HEK293 (cell line): ENCODE measurements around the gene MGAT4B.

Source experiments
- IKZF3 ChIP-seq: fragments of 450-650 bp; IDR thresholded peaks from 2 replicates; pipeline ENCODE4 v1.5.0; 2018; ENCODE audit warnings: missing biosample characterization, mild to moderate bottlenecking, missing genetic modification characterization, moderate library complexity
- KLF10 ChIP-seq: fragments of 450-650 bp; IDR thresholded peaks from 2 replicates; pipeline ENCODE4 v1.5.1; 2018; ENCODE audit warnings: missing biosample characterization, mild to moderate bottlenecking, missing genetic modification characterization
- MYNN ChIP-seq: fragments of 450-650 bp; formaldehyde crosslinking; IDR thresholded peaks from 2 replicates; pipeline ENCODE4 v1.5.1; 2016; ENCODE audit warnings: missing biosample characterization, missing genetic modification characterization, borderline replicate concordance
- OVOL3 ChIP-seq: fragments of 450-650 bp; formaldehyde crosslinking; IDR thresholded peaks from 2 replicates; pipeline ENCODE4 v1.5.1; 2016; ENCODE audit warnings: missing biosample characterization, missing genetic modification characterization
- PRDM1 ChIP-seq: fragments of 450-650 bp; formaldehyde crosslinking; IDR thresholded peaks from 2 replicates; pipeline ENCODE4; 2016; ENCODE audit warnings: missing biosample characterization, missing genetic modification characterization
- SP3 ChIP-seq: fragments of 450-650 bp; formaldehyde crosslinking; IDR thresholded peaks from 2 replicates; pipeline ENCODE4 v1.5.1; 2016; ENCODE audit warnings: missing biosample characterization, missing genetic modification characterization
- TRIM28 ChIP-seq: IDR thresholded peaks from 2 replicates; pipeline ENCODE4 v1.6.1; 2011; ENCODE audit warnings: low read length, control low read depth, borderline replicate concordance
- ZBTB8A ChIP-seq: fragments of 450-650 bp; formaldehyde crosslinking; IDR thresholded peaks from 2 replicates; pipeline ENCODE4 v1.5.1; 2016; ENCODE audit warnings: missing biosample characterization, missing genetic modification characterization
- ZEB2 ChIP-seq: fragments of 450-650 bp; formaldehyde crosslinking; IDR thresholded peaks from 2 replicates; pipeline ENCODE4 v1.5.1; 2016; ENCODE audit warnings: missing biosample characterization, missing genetic modification characterization
- ZNF16 ChIP-seq: fragments of 450-650 bp; formaldehyde crosslinking; IDR thresholded peaks from 2 replicates; pipeline ENCODE4 v1.5.1; 2016; ENCODE audit warnings: low read depth, missing biosample characterization, missing genetic modification characterization
- ZNF19 ChIP-seq: fragments of 450-650 bp; formaldehyde crosslinking; IDR thresholded peaks from 2 replicates; pipeline ENCODE4; 2016; ENCODE audit warnings: missing biosample characterization, missing genetic modification characterization, low read depth
- ZNF211 ChIP-seq: fragments of 450-650 bp; formaldehyde crosslinking; IDR thresholded peaks from 2 replicates; pipeline ENCODE4 v1.5.1; 2016; ENCODE audit warnings: low read depth, missing biosample characterization, missing genetic modification characterization
- ZNF24 ChIP-seq: fragments of 450-650 bp; formaldehyde crosslinking; IDR thresholded peaks from 2 replicates; pipeline ENCODE4 v1.5.1; 2016; ENCODE audit warnings: missing biosample characterization, missing genetic modification characterization
- ZNF274 ChIP-seq, 2 experiments: fragments of 200-500 bp in 1 of 2; fragments of 450-650 bp in 1 of 2; sonication (Bioruptor generic) in 1 of 2; formaldehyde crosslinking in 1 of 2; IDR thresholded peaks; 2 replicates each; pipeline versions ENCODE4 v1.5.1 to v1.6.1; 2014 to 2016; ENCODE audit warnings: borderline replicate concordance in 1 of 2, inconsistent platforms in 1 of 2, low read length in 1 of 2, missing biosample characterization in 1 of 2, missing genetic modification characterization in 1 of 2
- ZNF354C ChIP-seq: fragments of 450-650 bp; formaldehyde crosslinking; IDR thresholded peaks from 2 replicates; pipeline ENCODE4 v1.5.1; 2016; ENCODE audit warnings: missing biosample characterization, missing genetic modification characterization, low read depth, borderline replicate concordance
- ZNF366 ChIP-seq: fragments of 450-650 bp; formaldehyde crosslinking; conservative IDR thresholded peaks from 2 replicates; pipeline ENCODE4 v1.5.1; 2016; ENCODE audit warnings: missing biosample characterization, missing genetic modification characterization
- ZNF394 ChIP-seq: fragments of 450-650 bp; formaldehyde crosslinking; IDR thresholded peaks from 2 replicates; pipeline ENCODE4 v1.5.1; 2016; ENCODE audit warnings: missing biosample characterization, missing genetic modification characterization, mild to moderate bottlenecking, moderate library complexity, borderline replicate concordance
- ZNF423 ChIP-seq: fragments of 450-650 bp; formaldehyde crosslinking; IDR thresholded peaks from 2 replicates; pipeline ENCODE4 v1.5.1; 2016; ENCODE audit warnings: missing biosample characterization, missing genetic modification characterization
- ZNF433 ChIP-seq: fragments of 450-650 bp; formaldehyde crosslinking; IDR thresholded peaks from 2 replicates; pipeline ENCODE4 v1.5.1; 2016; ENCODE audit warnings: missing biosample characterization, missing genetic modification characterization, low read depth
- ZNF501 ChIP-seq: fragments of 450-650 bp; formaldehyde crosslinking; IDR thresholded peaks from 2 replicates; pipeline ENCODE4 v1.5.1; 2016; ENCODE audit warnings: missing biosample characterization, missing genetic modification characterization
- ZNF529 ChIP-seq: fragments of 450-650 bp; formaldehyde crosslinking; IDR thresholded peaks from 2 replicates; pipeline ENCODE4 v1.5.1; 2017; ENCODE audit warnings: missing genetic modification characterization, missing biosample characterization; ENCODE audit not compliant: insufficient replicate concordance
- ZNF558 ChIP-seq: fragments of 450-650 bp; formaldehyde crosslinking; IDR thresholded peaks from 2 replicates; pipeline ENCODE4 v1.5.1; 2016; ENCODE audit warnings: missing biosample characterization, missing genetic modification characterization
- ZNF624 ChIP-seq: fragments of 450-650 bp; formaldehyde crosslinking; IDR thresholded peaks from 2 replicates; pipeline ENCODE4 v1.5.1; 2017; ENCODE audit warnings: missing biosample characterization, missing genetic modification characterization
- ZNF658 ChIP-seq: fragments of 450-650 bp; formaldehyde crosslinking; IDR thresholded peaks from 2 replicates; pipeline ENCODE4; 2016; ENCODE audit warnings: missing biosample characterization, missing genetic modification characterization
- ZNF747 ChIP-seq: fragments of 450-650 bp; formaldehyde crosslinking; IDR thresholded peaks from 2 replicates; pipeline ENCODE4 v1.5.1; 2016; ENCODE audit warnings: missing biosample characterization, missing genetic modification characterization
- ZNF792 ChIP-seq: fragments of 450-650 bp; formaldehyde crosslinking; IDR thresholded peaks from 2 replicates; pipeline ENCODE4 v1.5.1; 2016; ENCODE audit warnings: missing biosample characterization, missing genetic modification characterization
- ZNF843 ChIP-seq: fragments of 450-650 bp; formaldehyde crosslinking; IDR thresholded peaks from 2 replicates; pipeline ENCODE4 v1.5.1; 2016; ENCODE audit warnings: missing biosample characterization, missing genetic modification characterization
- ZSCAN30 ChIP-seq: fragments of 450-650 bp; IDR thresholded peaks from 2 replicates; pipeline ENCODE4 v1.5.1; 2018; ENCODE audit warnings: missing biosample characterization, mild to moderate bottlenecking, missing genetic modification characterization, moderate library complexity
- TF ChIP-seq, protein P1 (sequence below): fragments of 450-650 bp; formaldehyde crosslinking; IDR thresholded peaks from 2 replicates; pipeline ENCODE4 v1.5.1; 2016; ENCODE audit warnings: missing biosample characterization, missing genetic modification characterization
- TF ChIP-seq, protein P2 (sequence below): fragments of 450-650 bp; formaldehyde crosslinking; IDR thresholded peaks from 2 replicates; pipeline ENCODE4 v1.5.1; 2016; ENCODE audit warnings: missing biosample characterization, missing genetic modification characterization
- TF ChIP-seq, protein P3 (sequence below): fragments of 450-650 bp; formaldehyde crosslinking; IDR thresholded peaks from 2 replicates; pipeline ENCODE4 v1.5.1; 2016; ENCODE audit warnings: missing biosample characterization, missing genetic modification characterization
- TF ChIP-seq, protein P4 (sequence below): fragments of 450-650 bp; formaldehyde crosslinking; IDR thresholded peaks from 2 replicates; pipeline ENCODE4 v1.5.1; 2016; ENCODE audit warnings: missing biosample characterization, missing genetic modification characterization
- TF ChIP-seq, protein P5 (sequence below): fragments of 450-650 bp; formaldehyde crosslinking; IDR thresholded peaks from 2 replicates; pipeline ENCODE4 v1.5.1; 2016; ENCODE audit warnings: missing biosample characterization, missing genetic modification characterization, borderline replicate concordance

The MGAT4B gene

GRCh38 chr5:179795049-179795862, 11.4 kb downstream of the MGAT4B start (continued):
- TF ChIP-seq MYNN (tag by site-specific recombination): no peak
- TF ChIP-seq, protein P1, sequence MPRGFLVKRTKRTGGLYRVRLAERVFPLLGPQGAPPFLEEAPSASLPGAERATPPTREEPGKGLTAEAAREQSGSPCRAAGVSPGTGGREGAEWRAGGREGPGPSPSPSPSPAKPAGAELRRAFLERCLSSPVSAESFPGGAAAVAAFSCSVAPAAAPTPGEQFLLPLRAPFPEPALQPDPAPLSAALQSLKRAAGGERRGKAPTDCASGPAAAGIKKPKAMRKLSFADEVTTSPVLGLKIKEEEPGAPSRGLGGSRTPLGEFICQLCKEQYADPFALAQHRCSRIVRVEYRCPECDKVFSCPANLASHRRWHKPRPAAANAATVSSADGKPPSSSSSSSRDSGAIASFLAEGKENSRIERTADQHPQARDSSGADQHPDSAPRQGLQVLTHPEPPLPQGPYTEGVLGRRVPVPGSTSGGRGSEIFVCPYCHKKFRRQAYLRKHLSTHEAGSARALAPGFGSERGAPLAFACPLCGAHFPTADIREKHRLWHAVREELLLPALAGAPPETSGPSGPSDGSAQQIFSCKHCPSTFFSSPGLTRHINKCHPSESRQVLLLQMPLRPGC (tag by site-specific recombination): no peak
- TF ChIP-seq SP3 (tag by site-specific recombination): peak; percentile 68
- TF ChIP-seq OVOL3: no peak
- TF ChIP-seq ZNF16 (tag by site-specific recombination): no peak
- no peak for TF ChIP-seq ZNF792
- TF ChIP-seq ZNF658 (tag by site-specific recombination): no peak
- no peak for TF ChIP-seq ZNF624 (tag by site-specific recombination)
- no peak for TF ChIP-seq ZNF366 (tag by site-specific recombination)
- TF ChIP-seq, protein P2, sequence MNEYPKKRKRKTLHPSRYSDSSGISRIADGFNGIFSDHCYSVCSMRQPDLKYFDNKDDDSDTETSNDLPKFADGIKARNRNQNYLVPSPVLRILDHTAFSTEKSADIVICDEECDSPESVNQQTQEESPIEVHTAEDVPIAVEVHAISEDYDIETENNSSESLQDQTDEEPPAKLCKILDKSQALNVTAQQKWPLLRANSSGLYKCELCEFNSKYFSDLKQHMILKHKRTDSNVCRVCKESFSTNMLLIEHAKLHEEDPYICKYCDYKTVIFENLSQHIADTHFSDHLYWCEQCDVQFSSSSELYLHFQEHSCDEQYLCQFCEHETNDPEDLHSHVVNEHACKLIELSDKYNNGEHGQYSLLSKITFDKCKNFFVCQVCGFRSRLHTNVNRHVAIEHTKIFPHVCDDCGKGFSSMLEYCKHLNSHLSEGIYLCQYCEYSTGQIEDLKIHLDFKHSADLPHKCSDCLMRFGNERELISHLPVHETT (tag by site-specific recombination): no peak
- no peak for TF ChIP-seq IKZF3 (tag by site-specific recombination)
- TF ChIP-seq ZNF501 (tag by site-specific recombination): no peak
- TF ChIP-seq, protein P3, sequence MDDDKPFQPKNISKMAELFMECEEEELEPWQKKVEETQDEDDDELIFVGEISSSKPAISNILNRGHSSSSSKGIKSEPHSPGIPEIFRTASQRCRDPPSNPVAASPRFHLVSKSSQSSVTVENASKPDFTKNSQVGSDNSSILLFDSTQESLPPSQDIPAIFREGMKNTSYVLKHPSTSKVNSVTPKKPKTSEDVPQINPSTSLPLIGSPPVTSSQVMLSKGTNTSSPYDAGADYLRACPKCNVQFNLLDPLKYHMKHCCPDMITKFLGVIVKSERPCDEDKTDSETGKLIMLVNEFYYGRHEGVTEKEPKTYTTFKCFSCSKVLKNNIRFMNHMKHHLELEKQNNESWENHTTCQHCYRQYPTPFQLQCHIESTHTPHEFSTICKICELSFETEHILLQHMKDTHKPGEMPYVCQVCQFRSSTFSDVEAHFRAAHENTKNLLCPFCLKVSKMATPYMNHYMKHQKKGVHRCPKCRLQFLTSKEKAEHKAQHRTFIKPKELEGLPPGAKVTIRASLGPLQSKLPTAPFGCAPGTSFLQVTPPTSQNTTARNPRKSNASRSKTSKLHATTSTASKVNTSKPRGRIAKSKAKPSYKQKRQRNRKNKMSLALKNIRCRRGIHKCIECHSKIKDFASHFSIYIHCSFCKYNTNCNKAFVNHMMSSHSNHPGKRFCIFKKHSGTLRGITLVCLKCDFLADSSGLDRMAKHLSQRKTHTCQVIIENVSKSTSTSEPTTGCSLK (tag by site-specific recombination): no peak
- TF ChIP-seq ZNF747 (tag by site-specific recombination): no peak
- no peak for TF ChIP-seq ZNF211
- no peak for TF ChIP-seq KLF10
- TF ChIP-seq ZNF529: no peak
- no peak for TF ChIP-seq ZNF558 (tag by site-specific recombination)
- TF ChIP-seq ZEB2 (tag by site-specific recombination): no peak; the same call in 1 of the 2 replicates
- TF ChIP-seq ZBTB8A (tag by site-specific recombination): no peak; the same call in 1 of the 2 replicates
- no peak for TF ChIP-seq ZNF19 (tag by site-specific recombination)
- TF ChIP-seq PRDM1 (tag by site-specific recombination): no peak
- TF ChIP-seq ZSCAN30 (tag by site-specific recombination): no peak
- TF ChIP-seq ZNF394 (tag by site-specific recombination): no peak
- TF ChIP-seq ZNF433 (tag by site-specific recombination): no peak
- no peak for TF ChIP-seq ZNF24 (tag by site-specific recombination)
- TF ChIP-seq ZNF274 (IDR thresholded peaks at IDR 0.05; ENCODE audit: low read length): no peak
- TF ChIP-seq ZNF274 (tag by site-specific recombination; IDR thresholded peaks at IDR 0.05; ENCODE audit: borderline replicate concordance): no peak
- TF ChIP-seq ZNF423: no peak
- TF ChIP-seq TRIM28: no peak
- no peak for TF ChIP-seq ZNF354C (tag by site-specific recombination)
- no peak for TF ChIP-seq ZNF843 (tag by site-specific recombination)
- TF ChIP-seq, protein P4, sequence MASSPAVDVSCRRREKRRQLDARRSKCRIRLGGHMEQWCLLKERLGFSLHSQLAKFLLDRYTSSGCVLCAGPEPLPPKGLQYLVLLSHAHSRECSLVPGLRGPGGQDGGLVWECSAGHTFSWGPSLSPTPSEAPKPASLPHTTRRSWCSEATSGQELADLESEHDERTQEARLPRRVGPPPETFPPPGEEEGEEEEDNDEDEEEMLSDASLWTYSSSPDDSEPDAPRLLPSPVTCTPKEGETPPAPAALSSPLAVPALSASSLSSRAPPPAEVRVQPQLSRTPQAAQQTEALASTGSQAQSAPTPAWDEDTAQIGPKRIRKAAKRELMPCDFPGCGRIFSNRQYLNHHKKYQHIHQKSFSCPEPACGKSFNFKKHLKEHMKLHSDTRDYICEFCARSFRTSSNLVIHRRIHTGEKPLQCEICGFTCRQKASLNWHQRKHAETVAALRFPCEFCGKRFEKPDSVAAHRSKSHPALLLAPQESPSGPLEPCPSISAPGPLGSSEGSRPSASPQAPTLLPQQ (tag by site-specific recombination): no peak
- TF ChIP-seq, protein P5, sequence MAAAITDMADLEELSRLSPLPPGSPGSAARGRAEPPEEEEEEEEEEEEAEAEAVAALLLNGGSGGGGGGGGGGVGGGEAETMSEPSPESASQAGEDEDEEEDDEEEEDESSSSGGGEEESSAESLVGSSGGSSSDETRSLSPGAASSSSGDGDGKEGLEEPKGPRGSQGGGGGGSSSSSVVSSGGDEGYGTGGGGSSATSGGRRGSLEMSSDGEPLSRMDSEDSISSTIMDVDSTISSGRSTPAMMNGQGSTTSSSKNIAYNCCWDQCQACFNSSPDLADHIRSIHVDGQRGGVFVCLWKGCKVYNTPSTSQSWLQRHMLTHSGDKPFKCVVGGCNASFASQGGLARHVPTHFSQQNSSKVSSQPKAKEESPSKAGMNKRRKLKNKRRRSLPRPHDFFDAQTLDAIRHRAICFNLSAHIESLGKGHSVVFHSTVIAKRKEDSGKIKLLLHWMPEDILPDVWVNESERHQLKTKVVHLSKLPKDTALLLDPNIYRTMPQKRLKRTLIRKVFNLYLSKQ: no peak
